Measurements from ENCODE around the gene ARL6IP1.
"Not testable (repeated sequence)": the region's sequence is repeated elsewhere in the genome, so short reads cannot be mapped to it uniquely, and the experiment has no call there.

ARL6IP1 gene

GRCh38 chr16:18799500-18799899 is 1.8 kb downstream of the ARL6IP1 start:
- DNase-seq (ENCODE audit: low read depth in 2 of 2) = no peak

DNA sequence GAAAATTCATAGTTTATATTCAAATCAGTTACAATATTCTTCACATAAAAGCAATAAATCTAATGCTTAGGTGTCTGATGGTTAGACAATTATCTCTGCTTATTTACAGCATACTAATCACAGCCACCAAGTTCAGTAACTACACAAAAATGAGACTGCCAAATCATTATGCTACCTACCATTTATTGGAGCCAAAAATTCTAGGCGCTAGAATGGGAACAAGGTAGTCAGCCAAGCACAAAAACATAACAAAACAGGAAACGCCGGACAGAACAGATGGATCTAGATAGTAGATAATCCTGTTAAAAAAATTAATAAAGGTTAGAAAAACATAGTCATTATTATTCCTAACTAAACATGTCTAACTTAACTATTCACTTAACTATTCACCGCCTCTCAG is 3.6 kb downstream of the ARL6IP1 start:
- DNase-seq (ENCODE audit: low read depth in 2 of 2) = no peak

DNA sequence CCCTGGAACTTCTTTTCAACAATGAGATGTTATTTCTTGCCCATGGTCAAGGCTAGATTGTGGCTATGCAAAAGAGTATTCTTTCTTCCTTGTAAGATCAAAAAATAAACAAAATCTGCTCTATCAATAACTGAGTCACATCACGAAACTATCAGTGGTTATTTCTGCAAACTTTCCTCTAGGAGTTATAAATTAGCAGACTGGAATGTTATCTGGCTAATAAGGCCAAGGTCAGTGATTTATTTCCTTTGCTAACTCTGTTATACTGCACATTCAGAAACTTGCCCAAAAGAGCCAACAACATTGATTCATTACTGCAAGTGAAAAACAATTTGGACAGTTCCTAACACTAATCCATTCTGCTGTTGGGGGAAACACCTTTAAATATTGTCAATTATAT is 5.0 kb downstream of the ARL6IP1 start:
- no peak for DNase-seq (ENCODE audit: low read depth in 2 of 2)

DNA sequence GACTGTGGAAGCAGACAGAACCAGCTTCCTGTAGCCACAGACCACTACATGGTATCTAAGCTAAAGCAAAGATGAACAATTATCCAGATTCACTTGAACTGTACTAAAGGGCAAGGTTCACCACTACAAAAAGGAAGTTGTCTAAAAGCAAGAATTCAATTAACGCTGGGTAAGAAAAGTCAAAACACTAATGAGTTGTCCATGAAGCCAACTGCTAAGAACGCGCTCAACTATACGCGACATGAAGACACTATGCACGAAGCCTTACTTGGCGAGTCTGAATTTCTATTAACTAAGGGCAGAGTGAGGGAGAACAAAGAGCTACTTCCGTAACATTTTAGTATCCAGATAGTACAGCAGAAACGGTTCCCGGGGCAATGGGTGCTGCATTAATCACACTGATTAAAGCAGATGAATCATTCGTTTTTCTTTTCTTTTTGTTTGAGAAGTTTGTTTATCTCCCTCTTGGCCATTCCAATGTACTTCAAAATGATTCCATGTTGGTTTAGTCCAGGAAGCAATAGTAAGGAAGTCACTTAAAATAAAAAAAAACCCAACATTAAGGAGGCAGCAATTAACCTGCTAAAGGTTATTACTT is 8.4 kb downstream of the ARL6IP1 start:
- no peak for DNase-seq (ENCODE audit: low read depth in 2 of 2)

GRCh38 chr16:18789850-18790706 is 11.3 kb downstream of the ARL6IP1 start, which contains the start of gene RPS15A:
TSS of gene RPS15A (minus strand) at chr16:18790334. CDS start at chr16:18789113, 1,221 bp downstream.
- DNase-seq (ENCODE audit: low read depth in 2 of 2) = peak; percentile 84 to 92

DNA sequence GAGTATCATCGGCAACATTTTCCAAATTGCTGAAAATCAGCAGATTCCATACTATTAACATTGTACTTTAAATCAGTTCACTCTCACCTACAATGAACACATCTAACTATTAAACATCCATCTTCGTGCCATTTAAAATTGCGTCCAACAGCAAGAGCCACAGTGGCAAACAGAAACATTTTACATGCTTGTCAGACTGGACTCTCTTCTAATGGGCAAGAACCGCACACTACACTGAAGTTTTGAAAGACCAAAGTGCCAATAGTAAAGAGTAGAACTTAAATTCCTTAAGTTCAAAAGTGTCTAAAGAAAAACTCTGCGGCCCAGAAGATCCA is 11.9 kb downstream of the ARL6IP1 start:
- no peak for DNase-seq (ENCODE audit: low read depth in 2 of 2)

DNA sequence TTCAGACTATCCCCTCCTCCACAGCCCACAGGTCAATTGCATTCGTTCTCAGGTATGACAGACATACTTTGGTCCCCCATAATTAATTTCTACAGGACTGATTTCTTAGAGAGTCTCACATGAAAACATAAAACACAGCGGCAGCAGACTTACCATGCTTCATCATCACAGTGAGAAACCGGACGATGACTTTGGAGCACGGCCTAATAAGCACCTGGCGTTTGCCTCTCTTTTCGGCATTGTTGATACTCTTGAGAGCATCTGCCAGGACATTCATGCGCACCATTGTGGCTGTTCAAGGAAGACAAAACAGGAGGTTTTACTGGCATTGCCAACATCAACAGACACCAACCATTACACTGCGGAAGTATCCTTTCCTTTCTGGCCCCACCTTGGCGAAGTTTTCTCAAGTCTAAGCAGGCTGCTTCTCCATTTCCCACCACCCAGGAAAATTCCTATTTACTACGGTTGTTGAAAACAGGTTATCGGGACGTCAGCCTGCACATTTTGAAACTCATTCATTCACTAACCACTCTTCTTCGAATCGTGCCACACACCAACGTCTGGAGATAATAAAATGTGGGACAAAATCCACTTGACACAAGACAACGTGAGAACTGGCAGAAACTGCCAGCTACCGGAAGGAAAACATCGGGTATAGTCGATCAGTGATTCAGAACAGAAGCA is 12.4 kb downstream of the ARL6IP1 start:
- DNase-seq (ENCODE audit: low read depth in 2 of 2) = no peak

DNA sequence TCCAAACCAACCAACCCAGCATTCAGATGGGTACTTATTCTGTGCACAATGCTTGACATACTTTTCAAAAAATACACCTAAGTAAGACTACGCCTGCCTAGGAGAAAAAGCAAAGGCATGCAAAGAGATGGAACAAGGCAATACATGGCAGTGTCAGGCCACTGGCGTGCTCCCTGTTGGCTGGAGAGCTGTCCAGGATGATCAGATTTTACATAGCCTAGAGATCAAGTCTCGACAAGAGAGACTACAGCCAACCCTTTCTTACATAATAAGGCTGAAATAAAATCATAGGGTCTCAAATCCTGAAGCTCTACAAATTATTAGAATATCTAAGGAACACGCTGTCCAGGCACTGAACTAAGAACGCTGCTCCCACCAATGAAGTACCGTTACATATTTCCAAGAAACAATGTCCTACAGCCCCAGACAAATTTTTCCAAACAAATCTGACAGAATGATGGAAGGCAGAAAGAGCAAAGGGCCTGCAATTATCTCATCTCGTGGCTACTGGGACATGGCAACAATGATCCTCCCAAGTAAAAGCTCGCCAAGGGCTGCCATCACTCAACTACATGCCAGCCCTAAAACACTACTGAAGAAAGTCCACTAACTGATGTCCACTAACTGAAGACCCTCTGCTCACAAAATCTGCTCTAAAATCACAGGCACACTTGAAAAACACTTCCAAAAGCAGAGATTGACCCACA is 16.3 kb downstream of the ARL6IP1 start:
- DNase-seq (ENCODE audit: low read depth in 2 of 2) = no peak

DNA sequence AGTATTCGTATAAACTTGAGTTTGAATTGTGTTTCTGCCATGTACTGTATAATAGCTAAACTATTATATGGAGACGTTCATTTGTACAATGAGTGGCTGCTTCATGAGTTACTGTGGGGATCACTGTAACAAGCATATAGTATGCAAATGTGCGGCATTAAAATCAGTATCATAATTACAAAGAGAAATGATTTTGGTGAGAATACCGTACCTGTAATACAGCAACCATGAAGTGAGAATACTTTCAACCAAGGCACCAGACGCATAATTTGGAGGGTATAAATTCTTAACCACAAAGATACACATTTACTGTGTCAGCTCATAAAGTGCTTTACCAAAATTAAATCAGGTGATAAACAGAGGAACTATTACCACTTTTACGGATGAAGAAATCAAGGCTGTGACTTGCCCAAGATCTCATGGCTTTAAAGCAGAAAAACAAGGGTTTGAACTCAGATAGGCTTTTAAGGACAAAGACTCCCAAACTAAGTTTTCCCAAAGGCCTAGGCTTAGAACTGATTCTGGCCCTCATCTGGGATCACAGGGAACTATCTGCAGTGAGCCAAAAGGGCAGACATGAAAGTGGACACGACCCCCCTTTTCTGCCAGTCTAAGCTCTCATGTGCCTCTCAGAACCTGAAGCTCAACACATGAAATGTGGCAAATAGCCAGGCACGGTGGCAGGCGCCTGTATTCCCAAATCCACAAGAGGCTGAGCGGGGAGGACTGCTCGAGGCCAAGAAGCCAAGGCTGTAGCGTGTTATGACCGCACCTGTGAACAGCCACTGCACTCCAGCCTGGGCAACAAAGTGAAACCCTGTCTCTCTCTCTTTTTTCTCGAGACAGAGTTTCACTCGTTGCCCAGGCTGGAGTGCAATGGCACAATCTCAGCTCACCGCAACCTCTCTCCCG is 17.7 kb downstream of the ARL6IP1 start:
- DNase-seq (ENCODE audit: low read depth in 2 of 2) = no peak

DNA sequence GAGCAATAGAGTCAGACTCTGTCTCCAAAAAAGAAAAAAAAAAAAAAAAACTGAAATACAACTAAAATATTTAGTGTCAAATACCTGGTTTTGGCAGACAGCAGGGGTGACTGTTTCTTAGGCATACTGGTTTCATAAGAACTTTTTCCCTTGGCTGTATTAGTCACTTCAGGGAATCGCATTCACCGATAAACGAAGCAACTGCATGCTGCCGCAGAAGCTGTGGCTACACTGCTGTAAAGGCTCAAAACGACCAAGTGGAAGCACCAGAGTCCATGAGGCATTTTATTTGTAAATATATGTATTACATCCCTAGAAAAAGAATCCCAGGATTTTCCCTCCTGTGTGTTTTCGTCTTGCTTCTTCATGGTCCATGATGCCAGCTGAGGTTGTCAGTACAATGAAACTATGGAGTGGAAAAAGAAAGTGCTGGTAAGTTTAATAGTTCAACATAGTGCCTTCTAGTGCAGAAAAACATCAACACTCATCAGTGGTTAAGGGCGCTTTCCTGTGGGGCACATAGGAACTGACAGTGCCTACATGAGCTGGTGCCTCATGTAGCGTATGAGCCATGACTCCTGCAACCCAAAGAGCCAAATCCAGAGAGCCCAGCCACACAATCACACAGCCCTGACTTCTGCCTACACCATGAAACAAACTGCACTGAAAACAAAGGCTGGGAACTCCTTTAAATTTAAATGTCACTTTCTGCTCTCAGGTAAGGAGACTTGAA is 18.5 kb downstream of the ARL6IP1 start:
- no peak for DNase-seq (ENCODE audit: low read depth in 2 of 2)

DNA sequence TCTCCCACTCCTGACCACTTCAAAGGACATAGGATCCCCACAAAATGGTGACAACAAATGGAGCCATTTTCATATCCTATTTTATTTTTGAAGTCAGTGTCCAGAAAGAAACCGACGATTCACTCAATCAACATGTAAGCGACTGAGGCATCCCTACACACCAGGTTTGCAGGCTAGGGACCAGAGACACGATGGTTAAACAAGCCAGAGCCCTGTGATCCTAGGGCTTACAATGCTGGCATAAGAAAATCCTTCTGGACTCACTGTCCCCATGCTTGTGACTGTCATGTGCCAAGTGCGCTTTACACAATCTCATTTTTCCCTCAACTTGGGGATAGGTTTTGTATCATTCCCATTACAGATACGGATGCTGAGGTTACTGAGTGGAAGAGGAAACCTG is 20.1 kb downstream of the ARL6IP1 start:
- not testable (repeated sequence) for DNase-seq (ENCODE audit: low read depth in 2 of 2)

- DNase-seq (ENCODE audit: low read depth in 2 of 2) = not testable (repeated sequence)
Observed at GRCh38 chr16:18780460-18781026, 20.8 kb downstream of the ARL6IP1 start.

DNA sequence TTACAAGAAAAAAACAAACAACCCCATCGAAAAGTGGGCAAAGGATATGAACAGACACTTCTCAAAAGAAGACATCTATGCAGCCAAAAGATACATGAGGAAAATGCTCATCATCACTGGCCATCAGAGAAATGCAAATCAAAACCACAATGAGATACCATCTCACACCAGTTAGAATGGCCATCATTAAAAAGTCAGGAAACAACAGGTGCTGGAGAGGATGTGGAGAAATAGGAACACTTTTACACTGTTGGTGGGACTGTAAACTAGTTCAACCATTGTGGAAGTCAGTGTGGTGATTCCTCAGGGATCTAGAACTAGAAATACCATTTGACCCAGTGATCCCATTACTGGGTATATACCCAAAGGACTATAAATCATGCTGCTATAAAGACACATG is 23.7 kb downstream of the ARL6IP1 start:
- DNase-seq (ENCODE audit: low read depth in 2 of 2) = not testable (repeated sequence)

GRCh38 chr16:18776334-18776733 is 25.0 kb downstream of the ARL6IP1 start:
- DNase-seq (ENCODE audit: low read depth in 2 of 2) = not testable (repeated sequence)

DNA sequence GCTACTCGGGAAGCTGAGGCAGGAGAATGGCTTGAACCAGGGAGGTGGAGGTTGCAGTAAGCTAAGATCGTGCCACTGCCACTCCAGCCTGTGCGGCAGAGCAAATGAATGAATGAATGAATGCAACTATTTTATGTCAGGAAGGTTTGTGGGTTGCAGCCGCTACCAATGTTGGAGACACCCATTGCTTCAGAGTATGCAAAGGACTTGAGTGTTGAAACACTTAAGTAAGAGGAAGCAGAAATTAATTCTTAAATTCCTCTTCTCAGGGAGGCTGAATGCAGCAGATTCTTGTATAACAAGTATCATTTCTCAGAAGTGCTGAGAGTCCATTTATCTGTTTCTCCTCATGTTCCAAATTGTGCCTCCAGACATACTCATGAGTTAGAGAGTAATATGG is 26.7 kb downstream of the ARL6IP1 start:
- not testable (repeated sequence) for DNase-seq (ENCODE audit: low read depth in 2 of 2)

DNA sequence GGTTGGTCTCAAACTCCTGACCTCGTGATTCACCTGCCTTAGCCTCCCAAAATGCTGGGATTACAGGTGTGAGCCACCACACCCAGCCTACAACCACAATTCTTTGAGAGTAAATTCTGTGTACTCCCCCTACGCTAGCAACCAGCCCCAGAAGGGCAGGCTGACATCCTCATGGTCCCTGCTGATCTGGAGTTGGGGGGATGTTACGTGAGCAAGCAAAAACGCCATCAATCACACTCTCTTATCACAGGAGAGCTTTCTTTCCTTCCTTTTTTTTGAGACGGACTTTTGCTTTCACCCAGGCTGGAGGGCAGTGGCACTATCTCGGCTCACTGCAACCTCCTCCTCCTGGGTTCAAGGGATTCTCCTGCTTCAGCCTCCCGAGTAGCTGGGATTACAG is 29.2 kb downstream of the ARL6IP1 start:
- DNase-seq (ENCODE audit: low read depth in 2 of 2) = not testable (repeated sequence)

DNA sequence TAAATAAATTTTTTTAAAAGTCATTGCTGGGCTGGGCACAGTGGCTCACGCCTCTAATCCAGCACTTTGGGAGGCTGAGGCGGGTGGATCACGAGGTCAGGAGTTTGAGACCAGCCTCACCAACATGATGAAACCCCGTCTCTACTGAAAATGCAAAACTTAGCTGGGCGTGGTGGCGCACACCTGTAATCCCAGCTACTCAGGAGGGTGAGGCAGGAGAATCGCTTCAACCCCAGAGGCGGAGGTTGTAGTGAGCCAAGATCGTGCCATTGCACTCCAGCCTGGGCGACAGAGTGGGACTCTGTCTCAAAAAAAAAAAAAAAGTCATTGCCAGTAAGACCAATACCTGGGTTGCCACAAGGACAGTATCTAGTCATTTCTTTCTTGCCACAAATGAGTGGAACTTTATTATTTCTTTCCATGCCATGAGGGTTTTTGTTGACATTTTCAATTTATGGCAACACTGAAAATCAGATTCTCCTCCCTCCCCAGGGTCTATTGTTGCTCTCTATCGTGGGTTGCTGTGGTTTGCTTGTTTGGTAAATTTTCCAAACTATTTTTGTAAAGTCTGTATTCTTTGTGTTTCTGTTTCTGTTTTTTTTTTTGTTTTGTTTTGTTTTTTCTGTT is 30.9 kb downstream of the ARL6IP1 start:
- not testable (repeated sequence) for DNase-seq (ENCODE audit: low read depth in 2 of 2)

- DNase-seq (ENCODE audit: low read depth in 2 of 2) = not testable (repeated sequence)
Observed at GRCh38 chr16:18767217-18767616, 34.1 kb downstream of the ARL6IP1 start.

- not testable (repeated sequence) for DNase-seq (ENCODE audit: low read depth in 2 of 2)
Observed at GRCh38 chr16:18762713-18763112, 38.6 kb downstream of the ARL6IP1 start.

Data from stimulated activated CD4-positive, alpha-beta T cell treated with anti-CD3 and anti-CD28 coated beads, Interleukin-4, amount 100 ng/mL, for 48 hours (primary cell).